Measurements from ENCODE around the gene CFAP54.

- no peak for TF ChIP-seq CTCF (conservative IDR thresholded peaks at IDR 0.05; ENCODE audit: low read depth in 2 of 2)
- TF ChIP-seq EZH2 (IDR thresholded peaks at IDR 0.05; ENCODE audit: low read depth, unreplicated experiment) = no peak
- no peak for TF ChIP-seq STAT1 (IDR thresholded peaks at IDR 0.05; ENCODE audit: unreplicated experiment)
- TF ChIP-seq CREB1 (CRISPR knock-in tag; IDR thresholded peaks at IDR 0.05; ENCODE audit: low read depth) = no peak
- no peak for TF ChIP-seq POLR2AphosphoS5 (IDR thresholded peaks at IDR 0.05; ENCODE audit: low read depth)
- TF ChIP-seq ZNF331 (CRISPR knock-in tag; IDR thresholded peaks at IDR 0.05; ENCODE audit: low read depth) = no peak
- TF ChIP-seq EZH2phosphoT487 (IDR thresholded peaks at IDR 0.05; ENCODE audit: unreplicated experiment) = no peak
- no peak for TF ChIP-seq ETS1 (IDR thresholded peaks at IDR 0.05)
- TF ChIP-seq ZNF114 (CRISPR knock-in tag; IDR thresholded peaks at IDR 0.05) = no peak
- TF ChIP-seq NANOG (IDR thresholded peaks at IDR 0.05; ENCODE audit: borderline replicate concordance) = no peak
- no peak for TF ChIP-seq REST (IDR thresholded peaks at IDR 0.05; ENCODE audit: unreplicated experiment)
- TF ChIP-seq JUNB (IDR thresholded peaks at IDR 0.05; ENCODE audit: unreplicated experiment) = no peak
- TF ChIP-seq ZNF462 (CRISPR knock-in tag; IDR thresholded peaks at IDR 0.05) = no peak
These were observed 13.7 kb downstream of the CFAP54 start for GRCh38 chr12:96502949-96503532.
